SIG-M5 treated with dmso at 0.1 percent for 504 hours (cell line): ENCODE results near the gene BCAS3.
A peak's percentile ranks its signal among the peaks of the same experiment; 100 is the strongest.

Experiments used
- DNase-seq: peaks from one replicate; lab custom pipeline; 2025; ENCODE audit not compliant: unreplicated experiment; lab: John Stamatoyannopoulos, UW

Gene BCAS3

GRCh38 chr17:61212655-61213054 lies 535.0 kb downstream of the BCAS3 start:
- DNase-seq, result no peak

- DNase-seq, result no peak
Measured at GRCh38 chr17:61214753-61215152, 537.1 kb downstream of the BCAS3 start.

- no peak for DNase-seq
Measured at GRCh38 chr17:61216066-61216465, 538.4 kb downstream of the BCAS3 start.

- DNase-seq, result no peak
Measured at GRCh38 chr17:61217878-61218437, 540.3 kb downstream of the BCAS3 start.

- DNase-seq, result peak; percentile 73
Measured at GRCh38 chr17:61218438-61218837, 540.8 kb downstream of the BCAS3 start.

GRCh38 chr17:61219460-61219859 lies 541.8 kb downstream of the BCAS3 start:
- DNase-seq, result peak; percentile 84

GRCh38 chr17:61221181-61221580 lies 543.5 kb downstream of the BCAS3 start:
- DNase-seq, result no peak

GRCh38 chr17:61221597-61222471 lies 544.2 kb downstream of the BCAS3 start:
- DNase-seq, result peak; percentile 59

- no peak for DNase-seq
Measured at GRCh38 chr17:61223725-61224124, 546.1 kb downstream of the BCAS3 start.

GRCh38 chr17:61225178-61225882 lies 547.7 kb downstream of the BCAS3 start:
- no peak for DNase-seq

GRCh38 chr17:61227866-61228265 lies 550.2 kb downstream of the BCAS3 start:
- DNase-seq, result no peak

GRCh38 chr17:61230461-61230860 lies 552.8 kb downstream of the BCAS3 start:
- no peak for DNase-seq

- DNase-seq, result peak; percentile 99
Measured at GRCh38 chr17:61230972-61231820, 553.5 kb downstream of the BCAS3 start.

- DNase-seq, result no peak
Measured at GRCh38 chr17:61232871-61233270, 555.2 kb downstream of the BCAS3 start.

GRCh38 chr17:61233991-61234750 lies 556.5 kb downstream of the BCAS3 start:
- peak; percentile 62 for DNase-seq

- no peak for DNase-seq
Measured at GRCh38 chr17:61235001-61235826, 557.6 kb downstream of the BCAS3 start.

- peak; percentile 100 for DNase-seq
Measured at GRCh38 chr17:61235827-61236197, 558.2 kb downstream of the BCAS3 start.

GRCh38 chr17:61237275-61237674 lies 559.6 kb downstream of the BCAS3 start:
- no peak for DNase-seq

GRCh38 chr17:61238455-61238933 lies 560.8 kb downstream of the BCAS3 start:
- no peak for DNase-seq
